Left hindlimb (tissue), 1 donor: ENCODE data around the gene SALL3.

Experiments used
- DNase-seq: peaks from one replicate; pipeline ENCODE4 v3.0.0-alpha.2; 2018

The SALL3 gene

DNA sequence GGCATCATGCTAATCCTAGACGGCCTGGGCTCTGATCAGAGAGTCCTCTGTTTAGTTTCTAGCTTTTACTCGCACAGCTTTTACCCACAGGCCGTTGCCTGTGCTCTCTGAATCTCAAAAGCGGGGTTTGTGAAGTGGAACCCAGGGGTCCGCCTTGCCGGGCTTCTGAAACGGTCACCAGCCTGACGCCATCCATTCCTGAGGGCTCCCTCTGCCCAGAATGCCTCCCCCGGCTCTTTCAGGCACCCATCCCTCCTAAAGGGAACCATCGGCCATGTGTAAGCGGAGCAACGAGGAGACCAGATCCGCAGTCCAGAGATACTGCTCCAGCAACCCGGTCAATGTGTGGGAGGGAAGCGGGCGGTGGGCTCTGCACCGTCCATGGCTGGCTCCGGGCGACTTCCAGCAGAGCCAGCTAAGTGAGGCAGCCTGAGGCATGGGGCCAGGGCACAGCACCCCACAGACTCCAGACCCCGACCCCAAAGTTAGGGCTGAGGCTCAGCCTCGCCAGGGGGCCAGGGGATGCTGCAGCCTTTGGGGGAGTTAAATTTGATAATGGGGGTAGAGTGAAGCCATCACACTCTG, 28.8 kb downstream of the SALL3 start:
- no peak for DNase-seq

DNA sequence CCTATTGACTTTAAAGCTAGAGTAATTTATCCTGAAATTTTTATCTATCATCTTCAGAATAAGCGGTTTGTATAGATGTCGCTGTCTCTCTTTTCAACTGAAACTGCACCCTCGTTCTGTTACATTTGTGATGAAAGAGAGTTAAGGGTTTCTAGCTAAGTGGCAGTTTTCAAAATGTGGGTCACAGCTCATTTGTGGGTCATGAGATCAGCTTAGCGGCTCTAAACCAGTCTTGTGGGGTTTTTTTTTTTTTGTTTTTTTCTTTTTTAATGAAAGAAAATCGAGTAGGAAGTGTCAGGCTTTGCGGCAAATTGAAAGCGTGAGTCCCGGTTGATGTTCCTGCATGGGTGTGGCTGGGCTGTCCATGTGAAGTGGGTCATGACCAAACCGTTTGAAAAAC, 31.2 kb downstream of the SALL3 start:
- DNase-seq, result no peak

DNA sequence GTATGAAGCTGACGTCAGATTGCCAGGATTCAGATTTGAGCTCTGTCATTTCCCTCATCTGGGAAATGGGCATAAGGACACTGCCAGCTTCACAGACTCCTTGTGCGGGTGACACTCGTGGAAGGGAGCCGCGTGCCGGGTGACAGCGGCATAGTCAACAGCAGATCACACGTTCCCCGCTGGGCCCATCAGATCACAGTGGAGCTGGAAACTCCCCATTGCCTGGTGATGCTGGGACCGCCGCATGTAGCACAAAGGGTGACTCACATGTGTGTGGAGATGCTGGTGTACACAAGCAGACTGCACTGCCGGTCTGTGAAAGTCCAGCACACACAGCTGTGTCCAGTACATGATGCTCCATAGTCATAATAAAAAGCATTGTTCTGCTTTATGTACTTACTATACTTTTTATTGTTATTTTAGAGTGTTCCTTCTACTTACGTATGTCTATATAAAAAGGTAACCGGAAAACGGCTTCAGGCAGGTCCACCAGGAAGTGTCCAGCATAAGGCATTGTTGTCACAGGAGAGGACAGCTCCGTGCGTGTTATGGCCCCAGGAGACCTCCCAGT, 31.8 kb downstream of the SALL3 start:
- no peak for DNase-seq

GRCh38 chr18:79013869-79014268, 34.3 kb downstream of the SALL3 start:
- DNase-seq, result no peak

- no peak for DNase-seq
Measured at GRCh38 chr18:79018911-79019310, 39.3 kb downstream of the SALL3 start.

- no peak for DNase-seq
Measured at GRCh38 chr18:79019881-79020280, 40.3 kb downstream of the SALL3 start.

GRCh38 chr18:79022603-79023002, 43.0 kb downstream of the SALL3 start:
- DNase-seq, result no peak

GRCh38 chr18:79026491-79026890, 46.9 kb downstream of the SALL3 start:
- no peak for DNase-seq

DNA sequence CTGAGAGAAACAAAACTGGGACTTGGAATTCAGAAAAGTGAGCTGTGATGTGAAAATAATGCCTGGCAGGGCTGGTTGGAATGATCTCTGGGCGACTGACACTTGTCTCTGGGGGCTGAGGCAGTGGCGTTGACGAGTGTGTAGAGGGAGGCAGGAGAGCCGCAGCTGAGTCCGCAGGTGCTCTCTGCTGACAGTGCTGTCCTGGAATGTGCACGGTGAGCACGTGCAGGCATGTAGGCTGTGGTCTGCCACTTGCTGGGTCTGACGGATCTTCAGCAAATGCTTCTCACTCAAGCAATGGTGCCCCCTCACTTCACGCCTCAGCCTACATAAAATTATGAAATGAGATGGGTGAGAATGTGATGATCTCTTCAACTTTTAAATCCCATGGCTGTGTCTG, 51.1 kb downstream of the SALL3 start:
- no peak for DNase-seq

DNA sequence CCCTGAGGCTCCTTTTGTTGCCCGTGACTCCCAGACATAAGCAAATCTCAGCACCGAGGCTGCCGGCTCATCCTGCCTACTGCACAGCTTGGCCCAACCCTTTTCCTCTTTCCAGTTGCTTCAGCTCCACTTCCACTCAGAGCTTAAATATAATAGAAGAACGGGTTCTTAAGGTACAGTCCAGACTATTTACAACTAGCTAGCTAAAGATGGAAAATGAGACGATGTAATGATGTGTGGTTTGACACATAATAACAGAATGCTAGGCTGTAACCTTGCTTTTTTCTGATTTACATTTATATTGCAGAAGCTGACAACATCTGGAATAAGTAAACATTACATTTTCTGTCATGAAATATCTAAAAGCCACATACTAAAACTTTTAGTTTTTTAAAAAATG, 62.7 kb downstream of the SALL3 start:
- DNase-seq, result no peak

- DNase-seq, result no peak
Measured at GRCh38 chr18:79043288-79043687, 63.7 kb downstream of the SALL3 start.

GRCh38 chr18:79046522-79046921, 66.9 kb downstream of the SALL3 start:
- no peak for DNase-seq

DNA sequence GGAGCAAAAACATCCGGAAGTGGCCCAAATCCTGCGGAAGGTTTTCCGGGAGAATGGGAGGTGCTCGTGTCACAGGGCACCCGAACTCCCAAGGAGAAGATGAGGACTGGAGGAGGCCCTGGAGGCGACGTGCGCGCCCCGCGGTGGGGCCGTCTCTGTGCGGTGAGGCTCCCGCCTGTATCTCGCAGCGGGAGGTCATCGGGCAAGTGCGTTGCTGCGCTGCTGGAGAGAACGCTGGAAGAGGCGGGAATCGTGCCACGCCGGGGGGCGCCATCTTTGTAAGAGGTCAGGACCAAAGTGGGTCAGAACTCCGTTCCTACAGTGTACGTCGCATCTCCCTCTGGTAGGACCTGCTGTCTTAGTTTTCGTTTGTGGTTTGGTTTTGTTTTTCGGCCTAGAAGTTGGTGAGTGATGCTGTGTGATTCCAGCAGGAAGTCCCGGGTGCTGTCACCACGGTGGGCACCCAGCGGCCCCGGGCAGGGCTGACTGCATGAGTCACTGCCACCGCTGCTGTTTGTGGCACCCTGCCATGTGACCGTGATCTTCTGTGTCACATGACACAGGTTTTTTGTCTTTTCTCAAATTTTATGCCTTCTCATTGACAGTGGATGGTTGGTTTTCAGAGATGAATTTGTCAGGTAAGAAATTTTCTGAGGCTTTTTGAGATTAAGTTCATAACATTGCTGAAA, 68.1 kb downstream of the SALL3 start:
- DNase-seq, result no peak

- DNase-seq, result no peak
Measured at GRCh38 chr18:79048245-79048632, 68.6 kb downstream of the SALL3 start.

GRCh38 chr18:79049506-79049905, 69.9 kb downstream of the SALL3 start:
- DNase-seq, result no peak
